ENCODE data around the gene NKX1-1. TPM values are rescaled to one million over a fixed set of nuclear protein-coding genes. Genes with fewer than 3 reads are reported as not detected.
A peak's percentile ranks its signal among the peaks of the same experiment; 100 is the strongest.

Gene NKX1-1
- total RNA-seq, 6 donors from 2014 or later = not detected

DNA sequence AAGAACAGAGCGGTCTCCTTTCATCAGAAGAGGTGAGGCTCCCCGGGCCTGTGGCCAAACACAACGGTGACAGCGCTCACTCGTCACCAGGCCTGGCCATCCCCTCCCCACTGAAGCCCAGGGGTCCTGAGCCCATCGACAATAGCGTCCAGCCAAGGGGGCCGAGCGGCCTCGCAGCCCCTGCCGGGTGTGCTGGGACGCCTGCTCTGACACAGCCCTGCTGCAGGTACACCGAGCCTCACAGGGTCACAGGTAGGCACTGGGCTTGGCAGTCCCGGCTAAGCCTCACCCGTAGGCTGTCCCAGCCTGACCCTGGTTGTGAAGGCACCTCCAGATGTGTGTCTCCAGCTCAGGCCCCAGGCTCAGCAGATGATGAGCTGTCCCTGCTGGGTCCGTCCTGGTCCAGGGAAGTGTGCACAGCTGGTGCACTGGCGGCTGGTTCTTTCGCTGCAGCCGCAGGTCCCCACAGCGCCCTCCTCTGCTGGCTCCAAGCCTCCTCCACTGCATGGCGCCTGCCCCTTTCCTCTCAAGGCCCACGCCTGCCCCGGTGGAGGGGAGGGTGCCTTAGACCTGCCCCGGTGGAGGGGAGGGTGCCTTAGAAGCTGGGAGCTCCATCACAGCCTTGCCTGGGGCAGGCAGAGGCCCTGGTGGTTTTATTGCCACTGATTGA is 37.7 kb downstream of the NKX1-1 start:
- peaks cover 0 to 9% (median 8%) of the 10 kb centered on the region in 4 donors for H3K4me1 ChIP-seq
- no peaks in the 10 kb centered on the region for H3K27me3 ChIP-seq
- 95 to 96% methylated on average over 9 to 21 of the region's 24 CpGs for WGBS, 2 donors
- no peaks in the 10 kb centered on the region for H3K9me3 ChIP-seq
- peaks cover 4 to 56% (median 14%) of the 10 kb centered on the region in 4 donors for H3K36me3 ChIP-seq
- ATAC-seq (ENCODE audit: low FRiP score in 2 of 2) (no peak), DNase-seq (peak in 1 of 2 donors; percentile 71)
- no peak overlapping the region for H3K27ac ChIP-seq
- no peak overlapping the region for H3K4me3 ChIP-seq
- TF ChIP-seq POLR2AphosphoS5 (IDR thresholded peaks at IDR 0.05) (no peak), EP300 (IDR thresholded peaks at IDR 0.05) (no peak), POLR2A (IDR thresholded peaks at IDR 0.05) (no peak)
- TF ChIP-seq, protein P1, sequence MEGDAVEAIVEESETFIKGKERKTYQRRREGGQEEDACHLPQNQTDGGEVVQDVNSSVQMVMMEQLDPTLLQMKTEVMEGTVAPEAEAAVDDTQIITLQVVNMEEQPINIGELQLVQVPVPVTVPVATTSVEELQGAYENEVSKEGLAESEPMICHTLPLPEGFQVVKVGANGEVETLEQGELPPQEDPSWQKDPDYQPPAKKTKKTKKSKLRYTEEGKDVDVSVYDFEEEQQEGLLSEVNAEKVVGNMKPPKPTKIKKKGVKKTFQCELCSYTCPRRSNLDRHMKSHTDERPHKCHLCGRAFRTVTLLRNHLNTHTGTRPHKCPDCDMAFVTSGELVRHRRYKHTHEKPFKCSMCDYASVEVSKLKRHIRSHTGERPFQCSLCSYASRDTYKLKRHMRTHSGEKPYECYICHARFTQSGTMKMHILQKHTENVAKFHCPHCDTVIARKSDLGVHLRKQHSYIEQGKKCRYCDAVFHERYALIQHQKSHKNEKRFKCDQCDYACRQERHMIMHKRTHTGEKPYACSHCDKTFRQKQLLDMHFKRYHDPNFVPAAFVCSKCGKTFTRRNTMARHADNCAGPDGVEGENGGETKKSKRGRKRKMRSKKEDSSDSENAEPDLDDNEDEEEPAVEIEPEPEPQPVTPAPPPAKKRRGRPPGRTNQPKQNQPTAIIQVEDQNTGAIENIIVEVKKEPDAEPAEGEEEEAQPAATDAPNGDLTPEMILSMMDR (IDR thresholded peaks at IDR 0.05) = no peak

GRCh38 chr4:1367936-1368289 is 38.3 kb downstream of the NKX1-1 start:
- Histone ChIP-seq H3K4me3 (no peak overlapping the region), H3K27me3 (no peaks in the 10 kb centered on the region), H3K9me3 (no peaks in the 10 kb centered on the region), H3K36me3 (peaks cover 4 to 50% (median 14%) of the 10 kb centered on the region in 4 donors), H3K4me1 (peaks cover 0 to 9% (median 8%) of the 10 kb centered on the region in 4 donors), H3K27ac (no peak overlapping the region)
- 93% methylated on average over 4 to 7 of the region's 10 CpGs for WGBS, 2 donors
- TF ChIP-seq, protein P1 (IDR thresholded peaks at IDR 0.05) = no peak
- no peak for TF ChIP-seq EP300 (IDR thresholded peaks at IDR 0.05)
- TF ChIP-seq POLR2A (IDR thresholded peaks at IDR 0.05) = no peak
- no peak for TF ChIP-seq POLR2AphosphoS5 (IDR thresholded peaks at IDR 0.05)
- no peak for ATAC-seq (ENCODE audit: low FRiP score in 2 of 2)
- peak in 1 of 2 donors; percentile 72 for DNase-seq

GRCh38 chr4:1367230-1367935 is 38.9 kb downstream of the NKX1-1 start:
- ATAC-seq (ENCODE audit: low FRiP score in 2 of 2) (no peak), DNase-seq (peak in 1 of 2 donors; percentile 67)
- no peak for TF ChIP-seq POLR2AphosphoS5 (IDR thresholded peaks at IDR 0.05)
- no peak for TF ChIP-seq EP300 (IDR thresholded peaks at IDR 0.05)
- TF ChIP-seq POLR2A (IDR thresholded peaks at IDR 0.05) = no peak
- TF ChIP-seq, protein P1 (IDR thresholded peaks at IDR 0.05) = no peak
- WGBS, 2 donors = 94% methylated on average over 17 of the region's 17 CpGs
- H3K4me1 ChIP-seq = peaks cover 0 to 9% (median 8%) of the 10 kb centered on the region in 4 donors
- no peaks in the 10 kb centered on the region for H3K9me3 ChIP-seq
- no peak overlapping the region for H3K4me3 ChIP-seq
- H3K36me3 ChIP-seq = peaks cover 3 to 46% (median 14%) of the 10 kb centered on the region in 4 donors
- H3K27ac ChIP-seq = no peak overlapping the region
- H3K27me3 ChIP-seq = no peaks in the 10 kb centered on the region

DNA sequence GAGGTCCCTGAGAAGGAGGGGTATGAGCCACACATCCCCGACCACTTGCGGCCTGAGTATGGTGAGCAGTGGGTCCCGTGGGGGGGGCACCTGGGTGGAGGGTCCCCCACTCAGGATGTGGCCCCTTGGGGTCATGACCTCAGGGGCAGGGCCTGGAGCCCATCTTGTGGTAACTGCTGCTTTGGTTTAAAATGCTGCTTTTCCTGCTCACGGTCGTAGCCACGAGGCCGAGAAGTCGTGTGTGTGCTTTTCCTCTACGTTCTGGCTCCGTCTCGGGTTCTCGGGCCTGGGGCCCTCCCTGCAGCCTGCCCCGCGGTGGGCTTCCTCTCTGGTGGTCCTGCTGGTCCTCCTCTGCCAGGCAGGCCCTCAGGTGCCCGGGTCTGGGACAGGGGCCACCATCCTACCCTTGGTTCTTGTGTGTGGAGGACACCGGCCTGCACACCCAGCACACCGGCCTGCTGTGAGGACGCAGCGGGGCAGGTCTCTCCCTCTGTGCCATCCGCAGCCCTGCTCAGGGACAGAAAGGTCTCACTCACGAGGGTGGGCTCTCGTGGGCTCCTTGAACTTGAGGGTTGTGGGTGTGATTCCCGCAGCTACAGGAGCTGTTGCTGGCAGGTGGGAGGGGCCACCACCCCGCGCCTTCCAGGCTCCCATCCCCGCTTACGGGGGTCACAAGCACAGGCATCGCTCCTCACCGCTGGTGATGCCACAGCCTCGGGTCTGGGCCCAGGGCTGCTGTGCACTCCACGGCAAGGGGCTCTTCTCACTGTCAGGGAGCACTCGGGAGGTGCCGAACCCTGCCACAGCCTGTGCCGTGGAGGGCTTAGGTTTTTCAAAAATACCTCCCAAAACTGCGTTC is 39.6 kb downstream of the NKX1-1 start:
- no peak for ATAC-seq (ENCODE audit: low FRiP score in 2 of 2)
- Histone ChIP-seq H3K9me3 (no peaks in the 10 kb centered on the region), H3K36me3 (peaks cover 0 to 46% (median 11%) of the 10 kb centered on the region in 4 donors), H3K27me3 (no peaks in the 10 kb centered on the region), H3K4me3 (no peak overlapping the region), H3K27ac (no peak overlapping the region), H3K4me1 (peaks cover 0 to 9% (median 8%) of the 10 kb centered on the region in 4 donors)
- TF ChIP-seq POLR2A (IDR thresholded peaks at IDR 0.05) (no peak), EP300 (IDR thresholded peaks at IDR 0.05) (no peak), POLR2AphosphoS5 (IDR thresholded peaks at IDR 0.05) (no peak)
- TF ChIP-seq, protein P1 (IDR thresholded peaks at IDR 0.05) = no peak
- WGBS, 2 donors = 88 to 95% methylated on average over 3 to 35 of the region's 35 CpGs
- DNase-seq = peak in 1 of 2 donors; percentile 80
